ENCODE measurements around the gene SH2D6.

The SH2D6 gene

GRCh38 chr2:85441864-85442263 is 23.4 kb downstream of the SH2D6 start:
- no peak for DNase-seq

DNA sequence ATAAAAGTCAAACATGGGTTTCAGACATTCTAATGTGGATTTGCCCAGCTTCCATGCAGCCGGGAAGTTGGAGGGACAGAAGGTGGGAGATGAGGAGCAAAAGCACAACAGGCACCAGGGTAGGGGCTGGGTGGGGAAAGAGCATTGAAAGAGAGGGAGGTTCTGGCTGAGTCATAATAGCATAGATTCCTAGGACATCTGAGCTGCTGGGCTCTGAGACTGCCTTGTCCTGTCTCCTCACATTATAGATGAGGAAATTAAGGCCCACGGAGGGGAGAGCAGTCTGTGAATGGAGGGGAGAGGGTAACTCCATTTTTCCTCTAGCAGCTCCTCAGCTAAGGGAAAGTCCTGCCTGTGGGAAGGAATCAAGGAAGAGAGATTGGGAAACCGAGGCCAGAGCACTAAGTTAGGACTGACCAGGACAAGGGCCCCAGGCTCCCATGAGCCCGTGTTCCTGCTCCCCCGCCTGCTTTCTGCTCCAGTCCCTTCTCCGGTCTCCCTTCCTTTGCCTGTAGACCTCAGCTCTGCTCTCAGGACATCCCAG is 26.2 kb downstream of the SH2D6 start:
- peak; percentile 63 for DNase-seq

DNA sequence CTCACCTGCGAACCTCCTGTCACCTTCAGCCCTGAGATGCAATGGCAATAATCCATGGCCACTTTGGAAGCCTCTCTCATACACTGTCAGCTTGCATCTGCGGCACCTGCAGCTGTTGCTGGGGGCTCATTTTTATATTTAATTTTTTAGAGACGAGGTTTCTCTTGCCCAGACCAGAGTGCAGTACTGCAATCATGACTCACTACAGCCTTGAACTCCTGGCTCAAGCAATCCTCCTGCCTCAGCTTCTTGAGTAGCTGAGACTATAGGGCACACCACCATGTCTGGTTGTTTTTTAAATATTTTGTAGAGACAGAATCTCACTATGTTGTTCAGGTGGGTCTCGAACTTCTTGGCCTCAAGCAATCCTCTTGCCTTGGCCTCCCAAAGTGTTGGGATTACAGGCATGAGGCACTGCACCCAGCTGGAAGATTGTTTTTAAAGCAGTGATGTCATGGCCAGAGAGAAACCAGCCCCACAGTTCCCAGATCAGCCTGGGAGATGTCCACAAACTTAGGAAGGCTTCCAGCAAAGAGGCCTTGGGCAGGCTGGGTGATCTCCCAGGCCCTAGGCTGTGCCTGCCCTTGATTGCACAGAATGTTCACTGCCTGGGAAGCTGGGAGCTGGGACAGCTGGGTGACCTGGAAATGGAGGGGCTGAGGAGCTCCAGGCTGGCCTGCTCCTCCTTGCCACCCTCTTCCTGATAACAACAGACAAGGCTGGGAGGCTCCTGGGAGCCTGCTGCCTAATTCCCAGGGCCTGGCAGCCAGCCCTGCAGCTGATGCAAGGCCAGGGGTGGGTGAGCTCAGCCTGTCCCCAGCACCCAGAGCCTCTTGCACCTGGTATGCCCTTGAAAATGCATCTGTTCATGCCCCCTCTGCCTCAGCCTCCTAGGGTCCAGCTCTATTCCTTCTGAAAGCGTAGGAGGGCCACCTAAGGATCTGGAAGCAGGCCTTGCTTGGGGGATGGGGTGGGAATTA is 27.1 kb downstream of the SH2D6 start:
- peak; percentile 87 for DNase-seq

DNA sequence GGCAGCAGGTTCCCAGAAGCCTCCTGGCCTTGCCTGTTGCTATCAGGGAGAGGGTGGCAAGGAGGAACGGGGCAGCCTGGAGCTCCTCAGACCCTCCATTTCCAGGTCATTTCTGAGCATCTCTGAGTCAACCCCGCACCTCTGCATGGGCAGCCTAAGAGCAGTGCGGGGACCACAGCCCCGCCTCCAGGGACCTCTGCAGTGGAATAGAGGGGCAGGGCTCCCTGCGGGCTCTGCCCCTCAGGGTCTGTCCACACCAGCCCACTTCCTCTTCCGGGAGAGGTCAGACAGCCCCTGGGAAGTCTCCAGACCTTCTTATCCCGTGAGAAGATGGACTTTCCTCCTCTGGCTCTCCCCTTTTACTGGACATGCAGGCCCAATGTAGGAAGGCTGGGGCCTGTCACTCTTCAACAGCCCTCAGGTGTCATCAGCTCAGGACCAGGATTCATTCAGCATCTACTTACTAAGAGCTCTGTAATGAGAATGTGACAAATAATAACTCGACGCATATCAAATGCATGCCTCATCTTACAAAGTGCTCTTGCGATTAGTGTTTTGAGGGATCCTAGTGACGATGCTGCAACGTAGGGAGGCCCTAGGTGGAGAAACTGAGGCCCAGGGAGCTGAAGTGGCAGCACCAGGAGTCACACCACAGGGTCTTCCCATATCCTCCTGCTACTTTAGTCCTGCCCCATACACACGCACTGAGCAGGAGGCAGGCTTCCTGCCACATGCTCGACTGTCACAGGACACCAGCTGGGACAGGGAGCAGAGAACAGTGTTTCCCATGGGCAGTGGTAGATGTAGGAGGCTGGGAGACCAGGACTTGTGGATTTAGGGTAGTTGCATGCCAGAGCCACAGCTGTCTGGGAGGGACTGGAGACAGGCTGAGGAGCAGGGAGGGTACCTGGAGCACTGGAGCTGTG is 28.0 kb downstream of the SH2D6 start:
- no peak for DNase-seq

DNA sequence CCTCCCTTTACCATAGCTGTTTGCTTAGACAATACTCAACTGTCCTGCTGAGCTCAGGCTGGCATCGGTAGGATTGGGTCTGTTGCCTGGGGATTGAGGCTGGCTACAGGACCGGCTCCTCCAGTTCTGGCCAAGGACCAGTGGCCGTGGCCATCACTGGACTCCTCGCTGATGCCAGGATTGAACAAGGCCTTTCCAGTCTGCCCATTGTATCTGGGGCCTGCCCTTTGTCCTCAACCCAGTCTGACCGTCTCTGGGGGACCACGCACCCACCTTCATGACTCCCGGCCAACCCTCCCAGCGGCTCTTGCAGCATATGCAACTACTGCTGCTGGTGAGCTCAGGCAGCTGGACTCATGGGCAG is 28.7 kb downstream of the SH2D6 start:
- DNase-seq: no peak

GRCh38 chr2:85448461-85449213 is 30.1 kb downstream of the SH2D6 start:
- no peak for DNase-seq

DNA sequence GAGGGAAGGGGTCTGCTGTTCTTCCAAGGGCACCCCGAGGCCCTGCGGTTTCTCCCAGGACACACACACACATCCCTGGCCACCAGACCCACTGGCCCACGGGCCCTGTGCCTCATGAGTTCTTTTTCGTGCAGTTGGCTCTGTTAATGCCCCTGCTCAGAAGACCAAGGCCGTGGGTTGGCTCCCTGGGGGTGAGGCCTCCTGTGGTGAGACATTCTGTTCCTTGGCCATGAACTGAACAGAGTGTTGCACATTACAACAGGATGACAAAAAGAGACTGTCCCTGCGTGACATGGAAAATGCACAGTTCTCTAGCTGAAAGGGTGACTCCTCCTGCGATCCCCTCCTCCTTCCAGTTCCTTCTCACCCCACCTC is 30.7 kb downstream of the SH2D6 start:
- DNase-seq: no peak

GRCh38 chr2:85452237-85452636 is 33.7 kb downstream of the SH2D6 start:
- no peak for DNase-seq

DNA sequence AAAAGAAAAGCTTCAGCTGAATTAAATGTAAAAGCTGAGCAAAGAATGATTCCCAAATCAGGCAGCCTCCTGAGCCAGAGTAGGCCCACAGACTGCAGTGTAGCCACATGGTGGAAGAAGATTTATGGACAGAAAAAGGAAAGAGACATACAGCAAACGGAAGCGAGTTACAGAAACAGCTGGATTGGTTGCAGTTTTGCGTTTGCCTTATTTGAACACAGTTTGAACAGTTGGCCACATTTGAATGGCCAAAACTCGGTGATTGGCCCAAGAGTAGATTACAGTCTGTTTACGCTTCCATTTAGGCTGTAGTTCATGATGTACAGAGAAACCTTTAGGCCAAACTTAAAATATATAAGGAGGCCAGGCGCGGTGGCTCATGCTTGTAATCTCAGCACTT is 35.1 kb downstream of the SH2D6 start:
- no peak for DNase-seq

GRCh38 chr2:85455552-85456090 is 37.1 kb downstream of the SH2D6 start:
- DNase-seq: no peak

DNA sequence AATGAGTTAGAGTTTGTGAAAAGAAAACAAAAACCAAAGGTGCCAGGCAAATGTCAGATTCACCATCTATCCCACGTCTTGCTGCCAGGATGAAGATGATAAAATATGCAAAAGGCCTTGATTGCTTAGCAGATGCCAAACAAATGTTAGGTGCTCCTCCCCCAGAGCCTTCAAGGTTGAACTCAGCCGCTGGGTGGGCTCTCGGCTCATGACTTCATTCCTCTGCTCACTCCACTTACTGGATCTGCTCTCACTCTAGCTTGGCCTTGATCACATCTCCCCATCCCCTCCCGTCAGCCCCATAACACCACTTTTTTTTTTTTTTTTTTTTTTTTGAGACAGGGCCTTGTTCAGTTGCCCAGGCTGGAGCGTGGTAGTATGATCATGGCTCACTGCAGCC is 38.5 kb downstream of the SH2D6 start:
- DNase-seq: no peak

DNA sequence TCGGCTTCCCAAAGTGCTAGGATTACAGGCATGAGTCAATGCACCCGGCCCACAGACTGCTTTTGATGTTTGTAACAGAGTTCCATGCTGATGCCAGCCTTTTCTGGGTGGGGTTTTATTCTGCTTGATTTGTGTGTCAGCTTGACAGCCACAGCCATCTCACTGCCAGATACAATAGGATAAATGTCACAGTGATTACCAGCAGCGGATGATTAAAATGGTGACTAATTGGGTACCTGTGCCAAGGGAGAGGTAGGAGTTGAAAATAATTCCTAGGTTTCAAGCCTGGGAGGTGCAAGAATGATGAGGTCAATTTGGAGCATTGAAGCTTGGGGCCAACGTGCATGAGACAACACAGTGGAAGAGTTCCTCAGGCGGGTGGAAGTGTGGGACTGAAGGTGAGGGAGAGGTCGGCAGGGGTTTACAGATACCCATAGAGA is 39.4 kb downstream of the SH2D6 start:
- no peak for DNase-seq

DNA sequence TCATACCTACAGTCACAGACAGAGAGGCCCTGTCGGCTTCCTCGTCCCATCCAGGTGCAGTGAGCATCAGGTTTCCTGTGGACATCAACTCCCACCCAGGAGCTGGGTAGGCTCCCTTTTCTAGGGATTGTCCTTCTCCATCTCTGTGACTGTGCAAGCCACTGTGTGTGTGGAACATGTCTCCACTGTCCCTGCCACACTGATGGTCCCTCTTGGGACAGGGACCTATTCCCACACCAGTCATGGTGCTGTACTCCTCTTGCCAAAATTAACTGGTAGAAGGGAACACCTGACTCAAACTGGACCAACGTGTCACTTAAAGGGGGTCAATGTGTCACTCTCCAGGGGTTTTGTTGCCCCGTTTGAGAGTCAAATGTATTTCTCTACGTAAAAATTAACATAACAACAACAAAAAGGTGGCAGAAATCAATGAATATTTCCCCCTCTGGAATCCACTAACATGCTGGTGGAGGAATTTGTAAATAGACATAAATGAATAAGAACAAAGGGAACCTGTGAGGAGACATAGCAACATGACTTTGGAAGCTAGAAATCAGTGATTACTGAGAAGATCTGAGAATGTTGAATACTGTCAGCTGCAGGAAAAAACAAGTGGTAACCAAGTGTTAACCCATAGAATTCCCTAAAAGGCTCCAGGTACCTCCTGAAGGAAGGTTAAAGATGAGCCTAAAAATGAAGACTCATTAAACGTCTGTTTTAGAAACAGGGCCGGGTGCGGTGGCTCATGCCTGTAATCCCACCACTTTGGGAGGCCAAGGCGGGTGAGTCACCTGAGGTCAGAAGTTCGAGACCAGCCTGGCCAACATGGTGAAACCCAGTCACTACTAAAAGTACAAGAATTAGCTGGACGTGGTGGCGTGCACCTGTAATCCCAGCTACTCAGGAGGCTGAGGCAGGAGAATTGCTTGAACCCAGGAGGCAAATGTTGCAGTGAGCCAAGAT is 40.4 kb downstream of the SH2D6 start:
- DNase-seq: no peak

GRCh38 chr2:85459771-85460170 is 41.3 kb downstream of the SH2D6 start:
- DNase-seq: no peak

DNA sequence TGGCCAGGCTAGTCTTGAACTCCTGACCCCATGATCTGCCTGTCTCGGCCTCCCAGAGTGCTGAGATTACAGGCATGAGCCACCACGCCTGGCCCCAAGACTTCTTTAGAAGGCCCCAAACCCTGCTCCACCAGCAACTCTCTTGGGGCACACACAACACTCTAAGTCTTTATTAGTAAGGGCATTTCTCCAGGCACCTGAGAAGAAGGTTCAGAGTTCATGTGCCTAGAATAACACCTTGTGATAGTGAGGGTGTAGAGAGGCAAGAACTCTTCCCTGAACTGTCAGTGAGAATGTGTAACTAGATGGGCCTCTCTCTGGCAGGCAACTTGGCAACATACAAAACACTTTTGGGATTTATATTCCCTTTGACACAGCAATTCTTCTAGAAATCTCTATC is 43.8 kb downstream of the SH2D6 start:
- no peak for DNase-seq

DNA sequence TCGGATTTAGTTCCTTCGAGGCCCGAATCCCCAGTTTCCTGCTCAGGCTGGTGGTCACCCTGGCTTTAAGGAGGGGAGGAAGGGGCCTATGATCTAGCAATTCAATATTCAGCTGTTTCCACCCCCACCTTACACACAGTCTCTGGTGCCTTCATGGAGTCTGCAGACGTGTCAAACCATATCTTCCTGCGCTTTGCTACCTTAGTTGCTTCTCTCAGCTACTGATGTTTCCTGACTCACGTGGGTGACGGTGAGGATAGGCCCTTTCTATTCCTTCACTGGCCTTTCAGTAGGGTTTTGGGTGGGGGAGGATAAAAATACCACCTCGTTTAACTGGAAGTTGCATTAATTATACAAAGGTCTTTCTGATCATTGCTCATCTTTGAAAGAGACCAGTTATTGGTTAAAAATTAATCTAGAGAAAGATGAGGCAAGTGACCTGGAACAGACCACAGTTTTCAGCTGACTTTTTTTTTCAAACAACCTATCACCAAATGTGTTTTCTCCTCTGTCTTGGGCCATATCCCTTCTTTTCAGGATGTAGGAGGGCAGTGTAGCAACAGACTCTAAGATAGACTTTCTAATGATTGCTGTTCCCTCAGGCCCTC is 49.7 kb downstream of the SH2D6 start:
- no peak for DNase-seq

- peak; percentile 51 for DNase-seq
Measured at GRCh38 chr2:85468704-85469349, 50.3 kb downstream of the SH2D6 start.

DNA sequence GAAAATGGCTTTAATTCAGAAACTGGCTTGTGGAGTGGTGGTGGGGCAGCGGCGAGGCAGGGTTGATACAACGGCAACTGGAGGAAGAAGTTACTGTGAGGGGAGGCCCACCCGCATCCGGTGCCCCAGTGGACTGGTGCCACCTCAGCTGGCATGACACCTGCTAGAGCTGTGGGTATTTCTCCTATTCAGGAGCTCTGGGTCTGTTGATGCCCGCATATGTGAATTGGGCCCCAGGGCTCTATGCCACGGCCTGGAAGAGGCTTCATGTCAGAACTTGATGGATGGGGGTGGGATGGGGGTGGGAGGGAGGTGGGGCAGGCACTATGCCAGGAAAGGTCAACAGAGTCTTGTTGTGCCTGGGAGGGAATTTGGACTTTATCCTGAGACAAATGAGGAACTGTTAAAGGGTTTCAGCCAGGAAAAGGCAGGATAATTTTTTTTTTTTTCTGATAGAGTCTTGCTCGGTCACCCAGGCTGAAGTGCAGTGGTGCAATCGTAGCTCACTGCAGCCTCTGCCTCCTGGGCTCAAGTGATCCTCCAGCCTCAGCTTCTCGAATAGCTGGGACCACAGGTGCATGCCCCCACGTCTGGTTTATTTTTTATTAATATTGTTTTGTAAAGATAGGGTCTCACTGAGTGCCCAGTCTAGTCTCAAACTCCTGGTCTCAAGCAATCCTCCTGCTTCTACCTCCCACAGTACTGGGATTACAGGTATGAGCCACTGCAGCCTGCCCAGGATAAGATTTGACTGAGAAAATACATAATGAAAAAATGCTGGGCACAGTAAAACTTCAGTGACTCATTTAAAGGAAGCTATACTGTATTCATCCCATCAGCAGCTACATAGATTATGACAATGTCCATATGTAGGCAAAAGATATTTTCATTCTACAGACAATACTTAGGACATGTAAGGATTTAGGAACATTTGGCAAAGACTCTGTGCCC is 52.6 kb downstream of the SH2D6 start:
- DNase-seq: peak; percentile 30

- DNase-seq: no peak
Measured at GRCh38 chr2:85472261-85472660, 53.7 kb downstream of the SH2D6 start.

All from fibroblast of upper back skin (primary cell).